ENCODE results near the gene FPR3.

FPR3 gene

DNA sequence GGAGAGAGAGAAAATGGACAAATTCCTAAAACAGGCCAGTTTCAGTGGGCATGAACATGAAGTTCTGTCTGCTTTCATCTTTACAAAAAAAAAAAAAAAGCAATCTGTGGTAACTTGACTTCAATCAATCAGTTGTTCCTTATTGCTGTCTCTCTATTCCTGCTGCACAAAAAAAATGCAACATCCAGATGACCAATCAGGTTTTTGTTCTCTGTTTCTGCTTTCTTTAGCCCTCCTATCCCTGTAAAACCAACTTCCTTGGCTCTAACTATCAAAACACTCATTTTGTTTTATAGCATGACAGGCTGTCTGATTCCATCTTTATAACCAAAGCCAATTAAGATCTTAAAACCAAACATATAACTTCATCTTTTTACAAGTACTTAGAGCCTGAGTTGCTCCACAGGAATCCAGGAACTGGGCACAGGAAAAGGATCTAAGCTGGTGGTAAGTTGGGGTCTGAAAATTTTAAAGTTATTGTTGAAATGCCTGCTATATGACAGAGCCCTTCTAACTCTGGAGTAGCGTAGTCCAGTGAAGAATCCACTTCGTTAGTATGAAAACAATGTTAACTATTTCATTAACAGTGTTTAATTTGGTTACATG, at the start of gene FPR3:
Gene FPR3, plus strand, starts transcription at position 273 of the 606 bp plus-strand sequence. CDS start 28,592 bp downstream, outside the sequence.
- H3K9me3 ChIP-seq (ENCODE audit: insufficient read depth, low read length), result peaks cover 8% of the 10 kb centered on the region; the same call in 1 of the 2 replicates
- no peak within 1 kb of the TSS for H3K27ac ChIP-seq (ENCODE audit: low read length)
- no peak within 1 kb of the TSS for H2AFZ ChIP-seq (ENCODE audit: low read depth, low read length)
- H4K20me1 ChIP-seq (ENCODE audit: insufficient read depth, low read length), result no peaks in the 10 kb centered on the region
- no peak within 1 kb of the TSS for H3K4me3 ChIP-seq (ENCODE audit: low read length)
- H3K27me3 ChIP-seq (ENCODE audit: low read depth, low read length), result peaks cover 3% of the 10 kb centered on the region; the same call in 1 of the 2 replicates
- H3K9ac ChIP-seq (ENCODE audit: low read length), result no peak within 1 kb of the TSS
- H3K4me2 ChIP-seq (ENCODE audit: low read length), result no peak within 1 kb of the TSS
- H3K4me1 ChIP-seq (ENCODE audit: low read length), result no peaks in the 10 kb centered on the region
- TF ChIP-seq CTCF (IDR thresholded peaks at IDR 0.05; ENCODE audit: low read depth, low read length) (no peak), EZH2phosphoT487 (IDR thresholded peaks at IDR 0.05; ENCODE audit: low read depth) (no peak)
- H3K36me3 ChIP-seq (replicated peaks; ENCODE audit: low read depth, low read length), result no peaks in the 10 kb centered on the region
- H3K79me2 ChIP-seq (ENCODE audit: low read length), result no peaks in the 10 kb centered on the region

DNA sequence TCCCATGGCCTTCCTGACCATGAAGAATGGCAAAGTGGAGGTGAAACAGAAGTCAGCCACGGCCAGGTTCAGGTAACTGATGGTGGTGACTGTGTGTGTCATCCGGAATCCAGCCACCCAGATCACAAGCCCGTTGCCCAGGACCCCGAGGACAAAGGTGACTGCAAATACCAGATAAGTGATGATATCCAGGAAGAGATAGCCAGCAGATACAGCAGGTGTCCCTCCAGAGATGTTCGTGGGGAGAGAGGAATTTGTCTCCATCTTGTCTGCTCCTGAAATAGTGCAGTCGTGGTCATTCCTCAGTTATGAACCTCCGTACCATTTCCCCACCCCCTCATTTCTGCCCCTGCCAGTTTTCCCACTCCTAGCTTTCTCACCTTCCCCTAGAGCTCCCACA, 48.2 kb upstream of the FPR3 start:
- TF ChIP-seq EZH2phosphoT487 (IDR thresholded peaks at IDR 0.05; ENCODE audit: low read depth), result no peak
- no peak for TF ChIP-seq CTCF (IDR thresholded peaks at IDR 0.05; ENCODE audit: low read depth, low read length)
- no peak overlapping the region for H2AFZ ChIP-seq (ENCODE audit: low read depth, low read length)
- H3K4me3 ChIP-seq (ENCODE audit: low read length), result no peak overlapping the region

DNA sequence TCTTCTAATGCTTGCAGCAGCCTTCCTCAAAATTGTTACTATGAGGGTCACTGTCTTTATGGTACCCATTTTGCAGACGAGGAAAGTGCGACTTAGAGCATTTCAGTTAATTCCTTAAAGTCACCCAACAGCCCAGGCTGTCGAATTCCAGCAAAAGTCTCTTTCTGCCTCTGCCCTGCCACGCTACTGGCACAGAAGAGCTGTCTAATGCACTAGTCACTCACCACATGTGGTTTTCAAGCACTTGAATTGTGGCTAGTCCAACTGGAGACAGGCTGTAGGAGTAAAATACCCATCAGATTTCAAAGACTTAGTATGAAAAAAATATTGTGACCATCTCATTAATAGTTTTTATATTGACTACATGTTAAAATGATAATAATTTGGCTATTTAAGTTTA, 45.0 kb upstream of the FPR3 start:
- H3K27ac ChIP-seq (ENCODE audit: low read length), result no peak overlapping the region
- TF ChIP-seq EZH2phosphoT487 (IDR thresholded peaks at IDR 0.05; ENCODE audit: low read depth) (no peak), CTCF (IDR thresholded peaks at IDR 0.05; ENCODE audit: low read depth, low read length) (no peak)
- H3K79me2 ChIP-seq (ENCODE audit: low read length), result no peaks in the 10 kb centered on the region
- no peaks in the 10 kb centered on the region for H3K36me3 ChIP-seq (replicated peaks; ENCODE audit: low read depth, low read length)
- no peak overlapping the region for H2AFZ ChIP-seq (ENCODE audit: low read depth, low read length)
- peaks cover 7% of the 10 kb centered on the region for H3K4me1 ChIP-seq (ENCODE audit: low read length)
- H4K20me1 ChIP-seq (ENCODE audit: insufficient read depth, low read length), result no peaks in the 10 kb centered on the region
- H3K4me3 ChIP-seq (ENCODE audit: low read length), result no peak overlapping the region
- no peaks in the 10 kb centered on the region; the same call in 1 of the 2 replicates for H3K27me3 ChIP-seq (ENCODE audit: low read depth, low read length)
- H3K9ac ChIP-seq (ENCODE audit: low read length), result no peak overlapping the region
- no peak overlapping the region for H3K4me2 ChIP-seq (ENCODE audit: low read length)
- H3K9me3 ChIP-seq (ENCODE audit: insufficient read depth, low read length), result no peaks in the 10 kb centered on the region

More for the DNA sequence above, 48.2 kb upstream of the FPR3 start:
- Histone ChIP-seq H3K9ac (ENCODE audit: low read length) (no peak overlapping the region), H3K4me1 (ENCODE audit: low read length) (peaks cover 3% of the 10 kb centered on the region), H4K20me1 (ENCODE audit: insufficient read depth, low read length) (no peaks in the 10 kb centered on the region), H3K9me3 (ENCODE audit: insufficient read depth, low read length) (no peaks in the 10 kb centered on the region), H3K4me2 (ENCODE audit: low read length) (no peak overlapping the region), H3K27ac (ENCODE audit: low read length) (no peak overlapping the region), H3K79me2 (ENCODE audit: low read length) (no peaks in the 10 kb centered on the region), H3K36me3 (replicated peaks; ENCODE audit: low read depth, low read length) (no peaks in the 10 kb centered on the region), H3K27me3 (ENCODE audit: low read depth, low read length) (no peaks in the 10 kb centered on the region; the same call in 1 of the 2 replicates)

- H3K4me3 ChIP-seq (ENCODE audit: low read length), result no peak overlapping the region
- peaks cover 7% of the 10 kb centered on the region for H3K4me1 ChIP-seq (ENCODE audit: low read length)
- no peak overlapping the region for H3K9ac ChIP-seq (ENCODE audit: low read length)
- no peaks in the 10 kb centered on the region for H3K79me2 ChIP-seq (ENCODE audit: low read length)
- H4K20me1 ChIP-seq (ENCODE audit: insufficient read depth, low read length), result no peaks in the 10 kb centered on the region
- H3K27me3 ChIP-seq (ENCODE audit: low read depth, low read length), result peaks cover 3% of the 10 kb centered on the region; the same call in 1 of the 2 replicates
- TF ChIP-seq CTCF (IDR thresholded peaks at IDR 0.05; ENCODE audit: low read depth, low read length) (no peak), EZH2phosphoT487 (IDR thresholded peaks at IDR 0.05; ENCODE audit: low read depth) (no peak)
- no peaks in the 10 kb centered on the region for H3K36me3 ChIP-seq (replicated peaks; ENCODE audit: low read depth, low read length)
- H3K9me3 ChIP-seq (ENCODE audit: insufficient read depth, low read length), result no peaks in the 10 kb centered on the region
- H3K4me2 ChIP-seq (ENCODE audit: low read length), result no peak overlapping the region
- H2AFZ ChIP-seq (ENCODE audit: low read depth, low read length), result no peak overlapping the region
- no peak overlapping the region for H3K27ac ChIP-seq (ENCODE audit: low read length)
Observed at GRCh38 chr19:51750400-51751094, 44.4 kb upstream of the FPR3 start.

Measured in OCI-LY3 (cell line).